ENCODE measurements around the gene IL17RC. TPM values are rescaled to one million over a fixed set of nuclear protein-coding genes. Genes with fewer than 3 reads are reported as not detected.
"Not testable (repeated sequence)": the region's sequence is repeated elsewhere in the genome, so short reads cannot be mapped to it uniquely, and the experiment has no call there.

The IL17RC gene
- polyA plus RNA-seq, 1 experiment: 17.3 TPM

DNA sequence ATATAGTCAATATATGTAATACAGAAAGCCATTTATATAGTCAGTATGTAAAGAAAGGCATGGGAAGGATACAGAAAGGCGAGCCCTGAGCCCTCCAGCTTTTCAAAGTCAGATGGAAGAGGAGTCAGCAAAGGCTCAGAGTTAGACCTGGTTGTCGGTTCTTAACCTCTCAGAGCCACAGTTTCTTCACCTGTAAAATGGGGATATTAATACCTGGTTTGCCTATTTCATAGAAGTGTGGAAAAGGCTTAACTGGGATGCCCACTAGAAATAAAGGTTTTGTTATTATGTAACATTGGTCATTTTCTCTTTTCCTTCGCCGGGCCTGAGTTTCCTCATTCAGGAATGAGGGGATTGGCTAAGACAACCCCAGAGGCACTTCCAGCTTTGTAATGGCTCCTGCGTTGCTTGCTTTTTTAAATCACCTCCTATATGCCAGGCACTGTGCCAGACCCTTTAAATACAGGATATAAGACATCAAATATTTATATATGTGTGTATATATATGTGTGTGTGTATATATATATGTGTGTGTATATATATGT, 19.1 kb downstream of the IL17RC start:
- CTCF ChIA-PET: interaction anchor here (5.4 kb wide), 1 partner anchor 11 kb away, joined by 43 read pairs; no protein-coding TSS in a partner anchor
- no peak overlapping the region for H3K4me3 ChIP-seq (ENCODE audit: low read depth, low read length)
- DNase-seq (ENCODE audit: low read depth, low spot score): no peak
- H3K27ac ChIP-seq (ENCODE audit: low read depth, low read length): no peak overlapping the region
- POLR2A ChIA-PET: no interaction called here
- no peaks in the 10 kb centered on the region for H3K27me3 ChIP-seq (ENCODE audit: control insufficient read depth, insufficient read depth, low read length)
- TF ChIP-seq, protein P1, sequence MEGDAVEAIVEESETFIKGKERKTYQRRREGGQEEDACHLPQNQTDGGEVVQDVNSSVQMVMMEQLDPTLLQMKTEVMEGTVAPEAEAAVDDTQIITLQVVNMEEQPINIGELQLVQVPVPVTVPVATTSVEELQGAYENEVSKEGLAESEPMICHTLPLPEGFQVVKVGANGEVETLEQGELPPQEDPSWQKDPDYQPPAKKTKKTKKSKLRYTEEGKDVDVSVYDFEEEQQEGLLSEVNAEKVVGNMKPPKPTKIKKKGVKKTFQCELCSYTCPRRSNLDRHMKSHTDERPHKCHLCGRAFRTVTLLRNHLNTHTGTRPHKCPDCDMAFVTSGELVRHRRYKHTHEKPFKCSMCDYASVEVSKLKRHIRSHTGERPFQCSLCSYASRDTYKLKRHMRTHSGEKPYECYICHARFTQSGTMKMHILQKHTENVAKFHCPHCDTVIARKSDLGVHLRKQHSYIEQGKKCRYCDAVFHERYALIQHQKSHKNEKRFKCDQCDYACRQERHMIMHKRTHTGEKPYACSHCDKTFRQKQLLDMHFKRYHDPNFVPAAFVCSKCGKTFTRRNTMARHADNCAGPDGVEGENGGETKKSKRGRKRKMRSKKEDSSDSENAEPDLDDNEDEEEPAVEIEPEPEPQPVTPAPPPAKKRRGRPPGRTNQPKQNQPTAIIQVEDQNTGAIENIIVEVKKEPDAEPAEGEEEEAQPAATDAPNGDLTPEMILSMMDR (IDR thresholded peaks at IDR 0.05; ENCODE audit: low read depth, low read length): no peak
- no peaks in the 10 kb centered on the region; the same call in 1 of the 2 replicates for H3K9me3 ChIP-seq (ENCODE audit: control insufficient read depth, insufficient read depth, low read length)

DNA sequence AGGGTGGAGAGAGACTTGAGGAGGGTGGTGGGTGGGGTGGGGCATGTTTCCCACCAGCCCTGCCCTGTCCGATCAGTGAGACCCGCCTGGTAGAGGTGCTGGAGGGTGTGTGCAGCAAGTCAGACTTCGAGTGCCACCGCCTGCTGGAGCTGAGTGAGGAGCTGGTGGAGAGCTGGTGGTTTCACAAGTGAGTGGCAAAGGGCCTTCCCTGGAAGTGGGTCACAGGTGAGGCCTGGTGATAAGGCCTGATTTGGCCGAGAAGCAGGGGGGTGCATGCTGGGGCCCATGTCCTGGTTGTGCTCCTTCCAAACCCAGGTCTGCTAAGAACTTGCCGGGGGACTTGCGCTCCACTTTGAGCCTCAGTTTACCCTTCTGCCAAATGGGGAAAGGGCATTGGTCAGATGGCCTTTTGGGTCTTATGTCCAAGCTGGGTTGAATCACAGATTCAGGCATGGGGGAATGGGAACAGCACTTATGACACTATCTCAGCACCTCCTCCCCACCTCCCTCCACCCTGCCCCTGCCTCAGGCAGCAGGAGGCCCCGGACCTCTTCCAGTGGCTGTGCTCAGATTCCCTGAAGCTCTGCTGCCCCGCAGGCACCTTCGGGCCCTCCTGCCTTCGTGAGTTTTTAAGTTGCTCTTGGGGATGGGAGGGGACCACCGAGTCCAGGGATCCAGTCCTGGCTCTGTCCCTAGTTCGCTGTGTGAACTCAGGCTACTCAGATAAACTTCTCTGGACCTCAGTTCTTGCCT, 20.8 kb downstream of the IL17RC start:
- TF ChIP-seq, protein P1 (IDR thresholded peaks at IDR 0.05; ENCODE audit: low read depth, low read length): no peak
- ChIA-PET POLR2A (no interaction called here), CTCF (no interaction called here)
- Histone ChIP-seq H3K9me3 (ENCODE audit: control insufficient read depth, insufficient read depth, low read length) (no peaks in the 10 kb centered on the region; the same call in 1 of the 2 replicates), H3K4me3 (ENCODE audit: low read depth, low read length) (no peak overlapping the region), H3K27me3 (ENCODE audit: control insufficient read depth, insufficient read depth, low read length) (no peaks in the 10 kb centered on the region), H3K27ac (ENCODE audit: low read depth, low read length) (no peak overlapping the region)
- no peak for DNase-seq (ENCODE audit: low read depth, low spot score)

DNA sequence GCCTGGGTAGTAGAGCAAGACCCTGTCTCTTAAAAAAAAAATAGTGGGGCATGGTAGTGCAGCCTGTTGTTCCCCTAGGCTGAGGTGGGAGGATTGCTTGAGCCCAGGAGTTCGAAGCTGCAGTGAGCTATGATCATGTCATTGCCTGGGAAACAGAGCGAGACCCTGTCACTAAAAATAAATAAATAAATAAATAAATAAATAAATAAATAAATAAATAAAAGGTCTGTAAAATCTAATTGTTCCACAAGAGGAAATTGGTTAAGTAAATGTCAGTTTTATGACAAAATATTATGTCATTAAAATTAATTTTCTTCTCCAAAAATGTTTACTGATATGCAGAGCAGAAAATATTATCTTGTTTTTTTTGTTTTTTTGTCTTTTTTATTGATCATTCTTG, 22.1 kb downstream of the IL17RC start:
- no peak for DNase-seq (ENCODE audit: low read depth, low spot score)
- Histone ChIP-seq H3K9me3 (ENCODE audit: control insufficient read depth, insufficient read depth, low read length) (no peaks in the 10 kb centered on the region), H3K27ac (ENCODE audit: low read depth, low read length) (no peak overlapping the region), H3K4me3 (ENCODE audit: low read depth, low read length) (no peak overlapping the region), H3K27me3 (ENCODE audit: control insufficient read depth, insufficient read depth, low read length) (no peaks in the 10 kb centered on the region)
- ChIA-PET CTCF (interaction anchor here (0.6 kb wide), 1 partner anchor 45 kb away, joined by 3 read pairs; no protein-coding TSS in a partner anchor), POLR2A (no interaction called here)
- TF ChIP-seq, protein P1 (IDR thresholded peaks at IDR 0.05; ENCODE audit: low read depth, low read length): no peak

DNA sequence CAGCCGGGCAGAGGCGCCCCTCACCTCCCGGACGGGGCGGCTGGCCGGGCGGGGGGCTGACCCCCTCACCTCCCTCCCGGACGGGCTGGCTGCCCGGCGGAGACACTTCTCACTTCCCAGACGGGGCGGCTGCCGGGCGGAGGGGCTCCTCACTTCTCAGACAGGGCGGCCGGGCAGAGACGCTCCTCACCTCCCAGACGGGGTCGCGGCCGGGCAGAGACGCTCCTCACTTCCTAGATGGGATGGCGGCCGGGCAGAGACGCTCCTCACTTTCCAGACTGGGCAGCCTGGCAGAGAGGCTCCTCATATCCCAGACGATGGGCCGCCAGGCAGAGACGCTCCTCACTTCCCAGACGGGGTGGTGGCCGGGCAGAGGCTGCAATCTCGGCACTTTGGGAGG, 23.0 kb downstream of the IL17RC start:
- CTCF ChIA-PET; H3K27me3 ChIP-seq (ENCODE audit: control insufficient read depth, insufficient read depth, low read length); H3K4me3 ChIP-seq (ENCODE audit: low read depth, low read length); H3K27ac ChIP-seq (ENCODE audit: low read depth, low read length); DNase-seq (ENCODE audit: low read depth, low spot score); H3K9me3 ChIP-seq (ENCODE audit: control insufficient read depth, insufficient read depth, low read length); POLR2A ChIA-PET: not testable (repeated sequence)

DNA sequence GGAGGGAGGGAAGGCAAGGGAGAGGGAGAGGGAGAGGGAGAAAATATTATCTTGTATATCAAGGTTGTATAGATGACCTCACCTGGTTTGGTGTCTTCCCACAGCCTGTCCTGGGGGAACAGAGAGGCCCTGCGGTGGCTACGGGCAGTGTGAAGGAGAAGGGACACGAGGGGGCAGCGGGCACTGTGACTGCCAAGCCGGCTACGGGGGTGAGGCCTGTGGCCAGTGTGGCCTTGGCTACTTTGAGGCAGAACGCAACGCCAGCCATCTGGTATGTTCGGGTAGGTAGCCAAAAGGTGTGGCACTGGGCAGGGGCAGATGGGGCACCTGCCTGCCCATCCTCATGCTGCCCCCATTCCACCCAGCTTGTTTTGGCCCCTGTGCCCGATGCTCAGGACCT, 23.8 kb downstream of the IL17RC start:
- POLR2A ChIA-PET: no interaction called here
- no peaks in the 10 kb centered on the region for H3K27me3 ChIP-seq (ENCODE audit: control insufficient read depth, insufficient read depth, low read length)
- CTCF ChIA-PET: no interaction called here
- no peak for DNase-seq (ENCODE audit: low read depth, low spot score)
- no peak overlapping the region for H3K4me3 ChIP-seq (ENCODE audit: low read depth, low read length)
- TF ChIP-seq, protein P1 (IDR thresholded peaks at IDR 0.05; ENCODE audit: low read depth, low read length): no peak
- no peak overlapping the region for H3K27ac ChIP-seq (ENCODE audit: low read depth, low read length)
- H3K9me3 ChIP-seq (ENCODE audit: control insufficient read depth, insufficient read depth, low read length): no peaks in the 10 kb centered on the region

Measured in AG04450 (cell line).